A549 (cell line): Measurements from ENCODE around the gene CDC37L1. TPM values are rescaled to one million over a fixed set of nuclear protein-coding genes. Genes with fewer than 3 reads are reported as not detected.
A peak's percentile ranks its signal among the peaks of the same experiment; 100 is the strongest.

Source experiments
- ATAC-seq, 2 experiments: fragments of 200-7000 bp in 1 of 2; fragments of >200 bp in 1 of 2; cut with Nextera tagmentation in 1 of 2; cut with Tn5 transposase in 1 of 2; 3 replicates each; pipeline versions ENCODE4 v1.8.0 to v1.9.1; 2018 to 2020; ENCODE audit warnings: mild to moderate bottlenecking in 1 of 2, moderate library complexity in 1 of 2
- CTCF ChIA-PET: fragments of 300-600 bp; sonication (Branson Sonifier 250); formaldehyde crosslinking; extraction: SDS; loops from one replicate; lab custom pipeline; 2021; ENCODE audit warnings: antibody characterized with exemption, inconsistent platforms; lab: Yijun Ruan, JAX
- POLR2A ChIA-PET: fragments of 350-600 bp; formaldehyde crosslinking; extraction: SDS; loops from one replicate; lab custom pipeline; 2021; ENCODE audit warnings: antibody characterized with exemption, inconsistent platforms; lab: Yijun Ruan, JAX
- DNase-seq, 2 experiments: peaks; one replicate each; pipeline versions ENCODE4 v3.0.0 to v3.0.0-alpha.2; 2011 to 2016; ENCODE audit warnings: low read depth in 1 of 2, low spot score in 1 of 2
- FAIRE-seq: peaks from 2 replicates; lab custom pipeline; 2011; peaks lifted over from hg19 to GRCh38; lab: Jason Lieb, UNC
- H3K27ac ChIP-seq, 2 experiments: fragments of >200 bp; sonication (Bioruptor Twin); formaldehyde crosslinking; 3 replicates each; pipeline ENCODE4 v1.5.1; 2016 to 2017
- H3K4me1 ChIP-seq: fragments of >200 bp; sonication (Bioruptor Twin); formaldehyde crosslinking; 3 replicates; pipeline ENCODE4 v1.6.1; 2016
- H3K4me2 ChIP-seq: fragments of >200 bp; sonication (Bioruptor Twin); formaldehyde crosslinking; 3 replicates; pipeline ENCODE4 v1.6.1; 2016
- H3K4me3 ChIP-seq: fragments of >200 bp; sonication (Bioruptor Twin); formaldehyde crosslinking; 3 replicates; pipeline ENCODE4 v1.5.1; 2016
- H3K9me3 ChIP-seq: fragments of >200 bp; sonication (Bioruptor Twin); formaldehyde crosslinking; 3 replicates; pipeline ENCODE4 v1.6.1; 2016
- BCL3 ChIP-seq: fragments of >200 bp; sonication (Bioruptor Twin); formaldehyde crosslinking; IDR thresholded peaks from 3 replicates; pipeline ENCODE4 v1.6.1; 2016
- CBX8 ChIP-seq: fragments of 200-600 bp; sonication (generic); IDR thresholded peaks from 2 replicates; pipeline ENCODE4 v1.6.1; 2016
- CTCF ChIP-seq: fragments of >200 bp; sonication (Bioruptor Twin); formaldehyde crosslinking; IDR thresholded peaks from 3 replicates; pipeline ENCODE4 v1.5.1; 2016
- E2F6 ChIP-seq: IDR thresholded peaks from 2 replicates; pipeline ENCODE4 v1.6.1; 2012; ENCODE audit warnings: low read depth, borderline replicate concordance
- EHMT2 ChIP-seq: fragments of 200-600 bp; sonication (generic); IDR thresholded peaks from 2 replicates; pipeline ENCODE4 v1.6.1; 2016; ENCODE audit warnings: antibody characterized with exemption, low read depth, mild to moderate bottlenecking, moderate library complexity
- HMGXB4 ChIP-seq: fragments of 250-450 bp; sonication (Bioruptor Pico); IDR thresholded peaks from 2 replicates; pipeline ENCODE4 v1.5.0; 2021; ENCODE audit warnings: mild to moderate bottlenecking, moderate library complexity, borderline replicate concordance
- HOXA7 ChIP-seq: fragments of 250-450 bp; sonication (Bioruptor Pico); IDR thresholded peaks from 2 replicates; pipeline ENCODE4 v1.5.0; 2020; ENCODE audit warnings: mild to moderate bottlenecking, moderate library complexity
- HOXB5 ChIP-seq: fragments of 250-450 bp; sonication (Bioruptor Pico); IDR thresholded peaks from 2 replicates; pipeline ENCODE4 v1.5.0; 2020; ENCODE audit warnings: mild to moderate bottlenecking, moderate library complexity
- JUN ChIP-seq, 2 experiments: fragments of >200 bp; sonication (Bioruptor Twin); formaldehyde crosslinking; IDR thresholded peaks; 2 replicates in 1 of 2; 3 replicates in 1 of 2; pipeline ENCODE4 v1.6.1; 2016 to 2017
- MAX ChIP-seq: IDR thresholded peaks from 2 replicates; pipeline ENCODE4 v1.6.1; 2012
- PHF8 ChIP-seq: fragments of 200-600 bp; sonication (generic); IDR thresholded peaks from 2 replicates; pipeline ENCODE4 v1.6.1; 2016; ENCODE audit warnings: low read depth, mild to moderate bottlenecking, antibody characterized with exemption, moderate library complexity, borderline replicate concordance
- POLR2A ChIP-seq: IDR thresholded peaks from 2 replicates; pipeline ENCODE4 v1.6.1; 2012; ENCODE audit warnings: mild to moderate bottlenecking, low read length
- RAD21 ChIP-seq, 2 experiments: fragments of >200 bp in 1 of 2; sonication (Bioruptor Twin) in 1 of 2; formaldehyde crosslinking in 1 of 2; IDR thresholded peaks in 1 of 2; conservative IDR thresholded peaks in 1 of 2; 2 replicates in 1 of 2; 3 replicates in 1 of 2; pipeline ENCODE4 v1.6.1; 2012 to 2018; ENCODE audit warnings: inconsistent platforms in 1 of 2
- SMC3 ChIP-seq: fragments of >200 bp; sonication (Bioruptor Twin); formaldehyde crosslinking; IDR thresholded peaks from 3 replicates; pipeline ENCODE4 v1.6.1; 2018; ENCODE audit warnings: inconsistent platforms
- ZNF302 ChIP-seq: fragments of 250-450 bp; sonication (Bioruptor Pico); IDR thresholded peaks from 2 replicates; pipeline ENCODE4 v1.9.0; 2021; ENCODE audit warnings: inconsistent platforms, mild to moderate bottlenecking, moderate library complexity
- WGBS: methylation state at CpG from one replicate; pipeline ENCODE4 v1.1.6; 2017; ENCODE audit errors: missing lambda C conversion rate; 5-methylcytosine and 5-hydroxymethylcytosine counted together
- polyA plus RNA-seq, 4 experiments: library from polyadenylated mRNA; depleted of rRNA in 3 of 4; stranded (reverse); fragments of >200 nt; fragmentation: RNase III in 1 of 4; extraction: RNeasy Plus Mini Kit Qiagen cat#74134 plus additional on column Dnase treatment in 1 of 4; gene quantifications; 2 replicates in 3 of 4; 3 replicates in 1 of 4; pipeline ENCODE4 v1.2.3, GENCODE V29; 2011 to 2017

The CDC37L1 gene
- polyA plus RNA-seq, 2 of the 4 experiments (the other 2 are of a cell fraction): 9.5 to 16.2 TPM

GRCh38 chr9:4740388-4740637, 60.9 kb downstream of the CDC37L1 start:
- POLR2A ChIA-PET: interaction anchor here (0.8 to 2.2 kb wide), 11 partner anchors 10 to 1896 kb away, joined by 3 to 12 read pairs (median 4); partner anchors contain the start of genes CDC37L1, PUM3, RCL1 and RIC1
- 0% methylated on average over 4 of the region's 4 CpGs for WGBS
- TF ChIP-seq ZNF302 (CRISPR knock-in tag) (0 out of 2 replicates have a peak, but pooled peaks have one; percentile 5), HOXA7 (CRISPR knock-in tag) (0 out of 2 replicates have a peak, but pooled peaks have one; percentile 20), CBX8 (no peak)
- ATAC-seq (no peak; a peak in 2 of 6 replicates), FAIRE-seq (no peak), DNase-seq (no peak)
- H3K4me1 ChIP-seq: peaks cover 24% of the 10 kb centered on the region
- H3K4me2 ChIP-seq: peak overlapping the region; percentile 75
- CTCF ChIA-PET: interaction anchor here (0.6 to 8.0 kb wide), 16 partner anchors 11 to 374 kb away, joined by 3 to 69 read pairs (median 6); partner anchors contain the start of genes JAK2 and SPATA6L
- peak overlapping the region; percentile 88 to 92 for H3K27ac ChIP-seq
- no peaks in the 10 kb centered on the region for H3K9me3 ChIP-seq
- peak overlapping the region; percentile 88 for H3K4me3 ChIP-seq

GRCh38 chr9:4740638-4741364, 61.4 kb downstream of the CDC37L1 start, which contains the start of gene AK3:
Gene AK3, minus strand, starts transcription at chr9:4741202. Its CDS starts 115 bp downstream, at chr9:4741087.
- WGBS: under 1% methylated on average over 38 of the region's 84 CpGs
- peak within 1 kb of the TSS; percentile 88 for H3K4me3 ChIP-seq
- H3K27ac ChIP-seq: peak within 1 kb of the TSS; percentile 88 to 92
- H3K4me1 ChIP-seq: peaks cover 24% of the 10 kb centered on the region
- no peak for FAIRE-seq
- no peaks in the 10 kb centered on the region for H3K9me3 ChIP-seq
- ChIA-PET CTCF (interaction anchor here (0.6 to 8.0 kb wide), 16 partner anchors 11 to 375 kb away, joined by 3 to 69 read pairs (median 6); partner anchors contain the start of genes JAK2 and SPATA6L), POLR2A (interaction anchor here (0.8 to 2.2 kb wide), 12 partner anchors 9 to 1897 kb away, joined by 3 to 12 read pairs (median 4); partner anchors contain the start of genes CDC37L1, PLGRKT, PUM3 and RCL1)
- TF ChIP-seq CTCF: peak; percentile 29; the same call in 2 of the 3 replicates
- peak; percentile 89 for TF ChIP-seq POLR2A
- no peak for TF ChIP-seq EHMT2
- peak; percentile 87 for TF ChIP-seq MAX
- peak; percentile 20; the same call in 1 of the 3 replicates for TF ChIP-seq SMC3
- TF ChIP-seq HOXB5: no peak
- TF ChIP-seq E2F6: peak; percentile 78
- peak; percentile 64; the same call in 2 of the 3 replicates for TF ChIP-seq BCL3
- TF ChIP-seq RAD21 (conservative IDR thresholded peaks at IDR 0.05 in 1 of 2, IDR thresholded peaks at IDR 0.05 in 1 of 2): peak; percentile 21 to 52; a peak in 3 of 5 replicates
- no peak for TF ChIP-seq ZNF302 (CRISPR knock-in tag)
- peak; percentile 58 to 71; a peak in 3 of 5 replicates for TF ChIP-seq JUN (IDR thresholded peaks at IDR 0.05)
- peak; percentile 84; the same call in 1 of the 2 replicates for TF ChIP-seq PHF8
- peak; percentile 60; the same call in 1 of the 2 replicates for TF ChIP-seq HMGXB4
- TF ChIP-seq, all 56 proteins: peak for 10
- ATAC-seq: peak; percentile 92 to 95
- peak within 1 kb of the TSS; percentile 75 for H3K4me2 ChIP-seq
- DNase-seq: peak; percentile 87 to 89
